IMR-90 (cell line): ENCODE results near the gene TMTC2. TPM values are rescaled to one million over a fixed set of nuclear protein-coding genes. Genes with fewer than 3 reads are reported as not detected.

Source experiments
- ATAC-seq: fragments of 200-7000 bp; cut with Tn5 transposase; 2 replicates; pipeline ENCODE4 v1.9.1; 2020; ENCODE audit warnings: low read depth, mild to moderate bottlenecking, moderate library complexity
- BruUV-seq: library from RNA; stranded (reverse); fragments of 400-500 nt; replicated peaks from 2 replicates; lab custom pipeline; 2021; lab: Mats Ljungman, UMichigan
- CTCF ChIA-PET: fragments of 300-600 bp; formaldehyde crosslinking; extraction: SDS; loops from one replicate; lab custom pipeline; 2021; ENCODE audit warnings: antibody characterized with exemption; lab: Yijun Ruan, JAX
- POLR2A ChIA-PET: fragments of 300-600 bp; sonication (Branson Sonifier 250); formaldehyde crosslinking; loops from one replicate; lab custom pipeline; 2022; ENCODE audit warnings: antibody characterized with exemption; ENCODE audit not compliant: unreplicated experiment; lab: Charles Lee
- DNase-seq: peaks from one replicate; pipeline ENCODE4 v3.0.0; 2013
- H2AFZ ChIP-seq: replicated peaks from 2 replicates; pipeline ENCODE3; 2013; ENCODE audit warnings: low read length, mild to moderate bottlenecking; ENCODE audit not compliant: poor library complexity
- H2AK5ac ChIP-seq: 2 replicates; pipeline ENCODE4 v1.6.1; 2013; ENCODE audit warnings: low read depth, low read length, inconsistent platforms
- H2AK9ac ChIP-seq: replicated peaks from 2 replicates; pipeline ENCODE3; 2013; ENCODE audit warnings: mild to moderate bottlenecking, low read depth, low read length, moderate library complexity; ENCODE audit not compliant: poor library complexity
- H2BK120ac ChIP-seq: 2 replicates; pipeline ENCODE4 v1.6.1; 2013; ENCODE audit warnings: low read depth, low read length, inconsistent platforms
- H2BK15ac ChIP-seq: 3 replicates; pipeline ENCODE4 v1.6.1; 2013; ENCODE audit warnings: low read depth, low read length, inconsistent platforms
- H2BK20ac ChIP-seq: 2 replicates; pipeline ENCODE4 v1.6.1; 2013; ENCODE audit warnings: low read depth, mild to moderate bottlenecking, inconsistent platforms, low read length, moderate library complexity
- H2BK5ac ChIP-seq: 2 replicates; pipeline ENCODE4 v1.6.1; 2013; ENCODE audit warnings: mild to moderate bottlenecking, low read depth, low read length, inconsistent platforms; ENCODE audit not compliant: poor library complexity, severe bottlenecking
- H3K14ac ChIP-seq: replicated peaks from 2 replicates; pipeline ENCODE4 v1.6.1; 2013; ENCODE audit warnings: low read depth, low read length, inconsistent platforms
- H3K18ac ChIP-seq: 2 replicates; pipeline ENCODE4 v1.6.1; 2013; ENCODE audit warnings: low read depth, low read length, control low read depth
- H3K23ac ChIP-seq: 2 replicates; pipeline ENCODE4 v1.6.1; 2013; ENCODE audit warnings: low read depth, low read length, inconsistent platforms
- H3K27ac ChIP-seq: 2 replicates; pipeline ENCODE4 v1.5.1; 2013; ENCODE audit warnings: mild to moderate bottlenecking, control low read depth, low read length; ENCODE audit not compliant: insufficient read depth
- H3K27me3 ChIP-seq: 2 replicates; pipeline ENCODE4 v1.6.1; 2013; ENCODE audit warnings: low read length; ENCODE audit not compliant: control insufficient read depth, insufficient read depth
- H3K36me3 ChIP-seq: 2 replicates; pipeline ENCODE4 v1.6.1; 2013; ENCODE audit warnings: low read length, mixed read lengths; ENCODE audit not compliant: control insufficient read depth, insufficient read depth
- H3K4ac ChIP-seq: 2 replicates; pipeline ENCODE4 v1.6.1; 2013; ENCODE audit warnings: low read depth, low read length, inconsistent platforms
- H3K4me1 ChIP-seq: 2 replicates; pipeline ENCODE4 v1.6.1; 2013; ENCODE audit warnings: low read length, mixed read lengths; ENCODE audit not compliant: control insufficient read depth, insufficient read depth
- H3K4me2 ChIP-seq: 2 replicates; pipeline ENCODE4 v1.6.1; 2013; ENCODE audit warnings: low read depth, mild to moderate bottlenecking, control low read depth, low read length, moderate library complexity
- H3K4me3 ChIP-seq: 2 replicates; pipeline ENCODE4 v1.5.1; 2013; ENCODE audit warnings: low read depth, mild to moderate bottlenecking, control low read depth, low read length, moderate library complexity; ENCODE audit not compliant: insufficient read depth
- H3K56ac ChIP-seq: 2 replicates; pipeline ENCODE4 v1.6.1; 2013; ENCODE audit warnings: low read length, inconsistent platforms; ENCODE audit not compliant: insufficient read depth; ENCODE audit errors: extremely low read depth
- H3K79me1 ChIP-seq, 2 experiments: 2 replicates each; pipeline ENCODE4 v1.6.1; 2013; ENCODE audit warnings: low read length in 2 of 2, inconsistent platforms in 1 of 2, low read depth in 1 of 2
- H3K9ac ChIP-seq: 2 replicates; pipeline ENCODE4 v1.6.1; 2013; ENCODE audit warnings: low read depth, low read length, control low read depth
- H3K9me1 ChIP-seq: 2 replicates; pipeline ENCODE4 v1.6.1; 2013; ENCODE audit warnings: low read length, inconsistent platforms; ENCODE audit not compliant: insufficient read depth
- H3K9me3 ChIP-seq: 2 replicates; pipeline ENCODE4 v1.6.1; 2013; ENCODE audit warnings: low read length; ENCODE audit not compliant: control insufficient read depth, insufficient read depth
- H4K20me1 ChIP-seq: 2 replicates; pipeline ENCODE4 v1.6.1; 2013; ENCODE audit warnings: low read length, inconsistent platforms; ENCODE audit not compliant: insufficient read depth
- H4K5ac ChIP-seq: 2 replicates; pipeline ENCODE4 v1.6.1; 2013; ENCODE audit warnings: mild to moderate bottlenecking, low read depth, low read length, control low read depth
- H4K8ac ChIP-seq, 2 experiments: 2 replicates each; pipeline ENCODE4 v1.6.1; 2013; ENCODE audit warnings: low read depth in 2 of 2, low read length in 2 of 2, control low read depth in 1 of 2, inconsistent platforms in 1 of 2
- H4K91ac ChIP-seq: 2 replicates; pipeline ENCODE4 v1.6.1; 2013; ENCODE audit warnings: low read depth, low read length, inconsistent platforms; ENCODE audit not compliant: insufficient read depth
- BHLHE40 ChIP-seq: fragments of 150-350 bp; IDR thresholded peaks from 2 replicates; pipeline ENCODE4 v1.6.1; 2016; ENCODE audit warnings: mild to moderate bottlenecking, low read depth, low read length
- CHD1 ChIP-seq: IDR thresholded peaks from 2 replicates; pipeline ENCODE4 v1.6.1; 2012; ENCODE audit warnings: low read depth, low read length, improper control_type of control experiment
- CTCF ChIP-seq: conservative IDR thresholded peaks from 2 replicates; pipeline ENCODE4 v1.5.1; 2012; ENCODE audit warnings: mild to moderate bottlenecking, low read depth, low read length, improper control_type of control experiment
- MAFK ChIP-seq: IDR thresholded peaks from 2 replicates; pipeline ENCODE4 v1.6.1; 2012; ENCODE audit warnings: low read depth, low read length, improper control_type of control experiment
- NFE2L2 ChIP-seq: fragments of 150-350 bp; IDR thresholded peaks from 2 replicates; pipeline ENCODE4 v1.6.1; 2016; ENCODE audit warnings: low read depth, mild to moderate bottlenecking, low read length
- POLR2A ChIP-seq: IDR thresholded peaks from 2 replicates; pipeline ENCODE4 v1.6.1; 2012; ENCODE audit warnings: mild to moderate bottlenecking, low read depth, low read length
- RAD21 ChIP-seq: IDR thresholded peaks from 2 replicates; pipeline ENCODE4 v1.6.1; 2012; ENCODE audit warnings: low read length, improper control_type of control experiment
- WGBS, 2 experiments: methylation state at CpG; one replicate each; pipeline versions ENCODE4 v1.1.5 to v1.1.7; 2013; ENCODE audit warnings: missing lambda C conversion rate in 2 of 2; ENCODE audit not compliant: insufficient read length in 1 of 2; ENCODE audit errors: extremely low coverage in 2 of 2; 5-methylcytosine and 5-hydroxymethylcytosine counted together
- dilution Hi-C: fragments of 300-500 bp; cut with HindIII; formaldehyde crosslinking; loops from one replicate; pipeline ENCODE4 v1.14.3; 2018; ENCODE audit warnings: low sequenced_read_pairs; ENCODE audit not compliant: unreplicated experiment
- in situ Hi-C: fragments of 300-500 bp; cut with MboI; formaldehyde crosslinking; loops from 3 replicates; pipeline ENCODE4 v1.14.3; 2019; ENCODE audit warnings: low sequenced_read_pairs, inconsistent platforms, mixed read lengths
- intact Hi-C: fragments of 100-400 bp; cut with micrococcal nuclease; formaldehyde crosslinking; loops from 2 replicates; pipeline ENCODE4 v1.10.0; 2022
- polyA plus RNA-seq, 3 experiments: library from polyadenylated mRNA; depleted of rRNA; stranded (reverse); fragments of >200 nt; gene quantifications; 2 replicates each; pipeline ENCODE4 v1.2.3, GENCODE V29; 2012; ENCODE audit warnings: low replicate concordance in 1 of 3
- total RNA-seq: library from RNA; depleted of rRNA; stranded (reverse); fragments of >200 nt; gene quantifications from 2 replicates; pipeline ENCODE4 v1.2.3, GENCODE V29; 2012

Gene TMTC2
- total and polyA plus RNA-seq, 2 of the 4 experiments (the other 2 are of a cell fraction), result 0.56 to 1.4 TPM

- H3K4me2 ChIP-seq, result no peak overlapping the region
- H4K91ac ChIP-seq, result no peak overlapping the region
- H3K4ac ChIP-seq, result no peak overlapping the region
- H3K36me3 ChIP-seq, result no peaks in the 10 kb centered on the region
- dilution Hi-C loops (no loop called here), intact Hi-C loops (no loop called here), in situ Hi-C loops (no loop called here)
- H4K8ac ChIP-seq, result no peak overlapping the region
- no peak overlapping the region for H2BK5ac ChIP-seq
- peak; percentile 85 for ATAC-seq
- no TSS peak for BruUV-seq
- H4K20me1 ChIP-seq, result no peaks in the 10 kb centered on the region
- H2AK9ac ChIP-seq, result no peak overlapping the region
- no peak overlapping the region for H3K27ac ChIP-seq
- no peak overlapping the region for H2AFZ ChIP-seq
- H2AK5ac ChIP-seq, result no peak overlapping the region
- no peak overlapping the region for H2BK15ac ChIP-seq
- WGBS, 2 experiments, result no CpG with 5 or more reads among the region's 1 CpG
- no peak overlapping the region for H3K14ac ChIP-seq
- peak; percentile 67 for DNase-seq
- H3K18ac ChIP-seq, result no peak overlapping the region
- no peak overlapping the region for H3K56ac ChIP-seq
- H2BK20ac ChIP-seq, result no peak overlapping the region
- ChIA-PET CTCF (interaction anchor here (1.0 kb wide), 1 partner anchor 23 kb away, joined by 3 read pairs; no protein-coding TSS in a partner anchor), POLR2A (no interaction called here)
- no peaks in the 10 kb centered on the region for H3K9me3 ChIP-seq
- no peak overlapping the region for H3K9ac ChIP-seq
- H2BK120ac ChIP-seq, result no peak overlapping the region
- no peaks in the 10 kb centered on the region for H3K9me1 ChIP-seq
- H3K79me1 ChIP-seq, result no peaks in the 10 kb centered on the region
- H4K5ac ChIP-seq, result no peak overlapping the region
- TF ChIP-seq BHLHE40 (no peak), MAFK (peak; percentile 28; the same call in 1 of the 2 replicates), RAD21 (no peak), CTCF (no peak), POLR2A (no peak), CHD1 (no peak), NFE2L2 (no peak)
- H3K23ac ChIP-seq, result no peak overlapping the region
- no peaks in the 10 kb centered on the region for H3K27me3 ChIP-seq
- no peaks in the 10 kb centered on the region for H3K4me1 ChIP-seq
- H3K4me3 ChIP-seq, result no peak overlapping the region
Observed at GRCh38 chr12:82874945-82875344, 188.2 kb downstream of the TMTC2 start.
